Naive thymus-derived CD4-positive, alpha-beta T cell (primary cell): ENCODE data around the gene ZSWIM3. TPM values are rescaled to one million over a fixed set of nuclear protein-coding genes. Genes with fewer than 3 reads are reported as not detected.
"Not testable (repeated sequence)": the region's sequence is repeated elsewhere in the genome, so short reads cannot be mapped to it uniquely, and the experiment has no call there.

Experiments
- ATAC-seq: fragments of 150-1000 bp; cut with Tn5 transposase; 2 replicates; pipeline ENCODE4 v1.10.0; 2021; ENCODE audit warnings: mild to moderate bottlenecking, moderate library complexity
- CTCF ChIA-PET: fragments of 350-600 bp; sonication (Branson Sonifier 250); formaldehyde crosslinking; loops from one replicate; lab custom pipeline; 2021; ENCODE audit warnings: antibody characterized with exemption; lab: Charles Lee
- POLR2A ChIA-PET: fragments of 350-600 bp; sonication (Branson Sonifier 250); formaldehyde crosslinking; loops from one replicate; lab custom pipeline; 2021; ENCODE audit warnings: antibody characterized with exemption, inconsistent platforms; lab: Charles Lee
- DNase-seq, 9 donors: peaks; one replicate each; pipeline versions ENCODE4 v3.0.0 to v3.0.0-alpha.2; 2020 to 2022; ENCODE audit warnings: mixed read lengths in 1 of 9
- H3K27ac ChIP-seq: one replicate; pipeline ENCODE4 v1.7.0; 2013; ENCODE audit warnings: mild to moderate bottlenecking, low read depth, low read length, moderate library complexity
- H3K27me3 ChIP-seq, 2 donors: one replicate each; pipeline ENCODE4 v1.7.0; 2013; ENCODE audit warnings: low read length in 2 of 2, mild to moderate bottlenecking in 2 of 2, moderate library complexity in 2 of 2; ENCODE audit not compliant: control insufficient read depth in 2 of 2, insufficient read depth in 2 of 2
- H3K36me3 ChIP-seq, 3 experiments: 1 replicate in 2 of 3; 2 replicates in 1 of 3; pipeline ENCODE4 v1.7.0; 2013; ENCODE audit warnings: low read length in 3 of 3, mild to moderate bottlenecking in 3 of 3, moderate library complexity in 1 of 3; ENCODE audit not compliant: insufficient read depth in 3 of 3, control insufficient read depth in 2 of 3
- H3K4me1 ChIP-seq, 2 donors: one replicate each; pipeline ENCODE4 v1.7.0; 2013; ENCODE audit warnings: low read length in 2 of 2, mild to moderate bottlenecking in 2 of 2, moderate library complexity in 1 of 2; ENCODE audit not compliant: control insufficient read depth in 2 of 2, insufficient read depth in 2 of 2
- H3K4me3 ChIP-seq: 2 replicates; pipeline ENCODE4 v1.7.0; 2013; ENCODE audit warnings: mild to moderate bottlenecking, low read length
- H3K9me3 ChIP-seq, 3 experiments: 1 replicate in 2 of 3; 2 replicates in 1 of 3; pipeline ENCODE4 v1.7.0; 2013; ENCODE audit warnings: low read length in 3 of 3; ENCODE audit not compliant: control insufficient read depth in 2 of 3
- H3K27ac Mint-ChIP-seq, 9 donors: one replicate each; pipeline ENCODE4 v1.8.0; 2020 to 2022; ENCODE audit warnings: mixed read lengths in 9 of 9, mild to moderate bottlenecking in 8 of 9, moderate library complexity in 5 of 9, inconsistent platforms in 2 of 9
- H3K27me3 Mint-ChIP-seq, 5 donors: one replicate each; pipeline ENCODE4 v1.8.0; 2021 to 2022; ENCODE audit warnings: mixed read lengths in 5 of 5, mild to moderate bottlenecking in 1 of 5
- H3K36me3 Mint-ChIP-seq, 5 donors: one replicate each; pipeline ENCODE4 v1.8.0; 2020 to 2022; ENCODE audit warnings: mixed read lengths in 5 of 5, mild to moderate bottlenecking in 3 of 5, inconsistent platforms in 1 of 5
- H3K4me1 Mint-ChIP-seq, 7 donors: one replicate each; pipeline ENCODE4 v1.8.0; 2020 to 2022; ENCODE audit warnings: mixed read lengths in 7 of 7, mild to moderate bottlenecking in 3 of 7, inconsistent platforms in 1 of 7
- H3K4me3 Mint-ChIP-seq, 10 donors: one replicate each; pipeline ENCODE4 v1.8.0; 2020 to 2022; ENCODE audit warnings: mild to moderate bottlenecking in 10 of 10, mixed read lengths in 10 of 10, moderate library complexity in 6 of 10, inconsistent platforms in 2 of 10
- H3K9me3 Mint-ChIP-seq, 11 donors: one replicate each; pipeline ENCODE4 v1.8.0; 2020 to 2022; ENCODE audit warnings: mixed read lengths in 11 of 11, mild to moderate bottlenecking in 4 of 11, inconsistent platforms in 1 of 11, moderate library complexity in 1 of 11
- intact Hi-C, 2 donors: fragments of 100-400 bp; cut with micrococcal nuclease; formaldehyde crosslinking; loops; one replicate each; pipeline ENCODE4 v1.15.1; 2023
- polyA plus RNA-seq, 2 donors: library from polyadenylated mRNA; unstranded; fragments of 300-500 nt; fragmentation: Illumina TruSeq; gene quantifications; one replicate each; pipeline ENCODE4 v1.2.3, GENCODE V29; 2021
- total RNA-seq, 6 experiments: library from RNA in 5 of 6; stranded (reverse) in 5 of 6; gene quantifications; 1 replicate in 5 of 6; 2 replicates in 1 of 6; pipeline ENCODE4 v1.2.3 and lab custom pipeline; 2021 to 2026

The ZSWIM3 gene
- total and polyA plus RNA-seq, 7 experiments from 2014 or later: 1.2 to 6.8 (median 3.1) TPM

DNA sequence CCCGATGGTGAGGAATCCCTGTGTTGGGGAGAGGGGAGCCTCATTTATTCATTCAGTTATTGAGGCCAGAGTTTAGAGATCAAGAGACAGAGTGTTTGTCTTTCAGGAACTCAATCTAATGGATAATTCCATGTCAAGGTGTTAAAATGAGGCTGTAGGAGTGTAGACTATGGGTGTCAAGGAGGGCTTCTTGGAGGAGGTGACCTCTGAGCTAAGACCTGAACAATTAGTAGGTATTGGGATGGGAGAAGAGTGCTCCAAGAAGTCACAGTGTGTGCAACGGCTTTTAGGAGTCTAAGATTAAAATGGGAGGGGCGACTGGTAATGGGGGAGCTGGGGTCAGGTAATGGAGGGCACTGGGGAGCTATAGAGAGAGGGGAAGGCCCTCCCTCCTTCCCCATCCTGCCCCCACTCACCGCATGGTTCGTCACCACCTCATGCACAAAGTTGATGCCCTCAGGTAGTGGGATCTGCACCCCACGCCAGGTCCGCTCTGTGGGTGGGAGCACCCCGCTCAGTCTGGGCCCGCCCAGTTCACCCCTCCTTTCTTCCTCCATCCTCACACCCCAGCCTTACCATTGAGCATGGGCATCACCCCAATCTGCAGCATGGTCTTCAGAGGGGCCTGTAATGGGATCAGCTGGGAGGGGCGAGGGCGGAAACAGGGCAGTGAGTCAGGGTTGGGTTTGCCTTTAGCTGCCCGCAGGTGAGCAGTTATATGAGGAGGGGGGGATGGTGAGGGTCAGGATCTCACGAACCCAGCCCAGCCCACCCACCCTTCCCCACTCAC, 41.8 kb downstream of the ZSWIM3 start:
- Histone ChIP-seq H3K4me3 (no peak overlapping the region), H3K27ac (no peak overlapping the region), H3K36me3 (peaks cover 0 to 37% (median 0%) of the 10 kb centered on the region in 3 experiments), H3K27me3 (no peaks in the 10 kb centered on the region), H3K9me3 (no peaks in the 10 kb centered on the region), H3K4me1 (peaks cover 0 to 2% of the 10 kb centered on the region in 2 donors)
- peaks cover 2 to 22% (median 4%) of the 10 kb centered on the region in 5 donors for H3K36me3 Mint-ChIP-seq
- H3K9me3 Mint-ChIP-seq: no peaks in the 10 kb centered on the region
- H3K4me3 Mint-ChIP-seq: no peak overlapping the region
- POLR2A ChIA-PET: interaction anchor here (1.2 kb wide), 1 partner anchor 9 kb away, joined by 3 read pairs; the partner anchor contains the start of genes CTSA and NEURL2
- DNase-seq (no peak), ATAC-seq (no peak)
- H3K27me3 Mint-ChIP-seq: no peaks in the 10 kb centered on the region
- H3K27ac Mint-ChIP-seq: peak overlapping the region in 2 of 9 donors; percentile 8 to 78
- CTCF ChIA-PET: interaction anchor here (0.8 kb wide), 1 partner anchor 10 kb away, joined by 4 read pairs; no protein-coding TSS in a partner anchor
- peaks cover 0 to 2% (median 0%) of the 10 kb centered on the region in 7 donors for H3K4me1 Mint-ChIP-seq
- intact Hi-C loops: no loop called here

DNA sequence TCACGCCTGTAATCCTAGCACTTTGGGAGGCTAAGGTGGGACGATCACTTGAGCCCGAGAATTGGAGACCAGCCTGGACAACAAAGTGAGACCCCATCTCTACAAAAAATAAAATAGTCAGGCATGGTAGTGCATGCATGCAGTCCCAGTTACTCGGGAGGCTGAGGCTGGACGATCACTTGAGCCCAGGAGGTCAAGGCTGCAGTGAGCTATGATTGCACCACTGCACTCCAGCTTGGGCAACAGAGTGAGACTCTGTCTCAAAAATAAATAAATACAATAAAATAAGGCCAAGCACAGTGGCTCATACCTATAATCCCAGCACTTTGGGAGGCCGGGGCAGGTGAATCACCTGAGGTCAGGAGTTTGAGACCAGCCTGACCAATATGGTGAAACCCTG, 43.9 kb downstream of the ZSWIM3 start:
- H3K36me3 Mint-ChIP-seq: peaks cover 0 to 19% (median 4%) of the 10 kb centered on the region in 5 donors
- CTCF ChIA-PET: not testable (repeated sequence)

DNA sequence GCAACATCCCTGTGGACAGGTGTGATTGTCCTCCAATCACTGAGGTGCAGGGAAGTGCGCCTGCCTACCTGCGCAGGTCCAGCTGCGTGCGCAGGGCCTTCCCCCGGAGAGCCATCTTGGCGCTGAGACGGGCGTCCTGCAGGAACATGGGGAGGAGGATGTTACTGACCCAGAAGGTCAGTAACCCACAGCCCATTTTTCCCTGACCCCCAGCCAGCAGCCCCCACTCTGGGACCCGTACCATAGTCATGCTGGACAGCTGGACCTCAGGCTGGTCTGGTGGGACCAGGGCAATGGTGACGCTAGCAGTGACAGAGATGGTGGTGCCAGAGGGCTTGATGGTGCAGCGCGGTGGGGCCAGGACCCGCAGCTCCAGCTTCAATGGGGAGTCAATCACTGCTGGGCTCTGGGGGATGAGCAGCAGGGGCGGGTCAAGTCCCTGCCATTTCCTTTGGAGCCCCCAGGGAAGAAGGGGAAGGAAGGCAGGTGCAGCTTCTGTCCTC, 44.8 kb downstream of the ZSWIM3 start:
- peaks cover 0 to 14% (median 4%) of the 10 kb centered on the region in 5 donors for H3K36me3 Mint-ChIP-seq
- no peaks in the 10 kb centered on the region for H3K4me1 ChIP-seq
- DNase-seq (no peak), ATAC-seq (no peak)
- POLR2A ChIA-PET: interaction anchor here (0.7 kb wide), 1 partner anchor 528 kb away, joined by 3 read pairs; no protein-coding TSS in a partner anchor
- no peaks in the 10 kb centered on the region for H3K4me1 Mint-ChIP-seq
- intact Hi-C loops: no loop called here
- CTCF ChIA-PET: no interaction called here
- no peaks in the 10 kb centered on the region for H3K9me3 Mint-ChIP-seq
- H3K36me3 ChIP-seq: peaks cover 0 to 16% (median 0%) of the 10 kb centered on the region in 3 experiments
- H3K27ac Mint-ChIP-seq: no peak overlapping the region
- H3K27ac ChIP-seq: no peak overlapping the region
- no peak overlapping the region for H3K4me3 Mint-ChIP-seq
- H3K4me3 ChIP-seq: no peak overlapping the region
- H3K9me3 ChIP-seq: no peaks in the 10 kb centered on the region
- H3K27me3 ChIP-seq: no peaks in the 10 kb centered on the region
- no peaks in the 10 kb centered on the region for H3K27me3 Mint-ChIP-seq

More for the DNA sequence above, 43.9 kb downstream of the ZSWIM3 start:
- ATAC-seq, POLR2A ChIA-PET, H3K4me3 Mint-ChIP-seq, H3K27ac Mint-ChIP-seq, H3K27ac ChIP-seq, H3K27me3 ChIP-seq, H3K4me1 Mint-ChIP-seq, H3K4me3 ChIP-seq, intact Hi-C loops, H3K9me3 ChIP-seq, H3K9me3 Mint-ChIP-seq, H3K27me3 Mint-ChIP-seq, DNase-seq, H3K4me1 ChIP-seq: not testable (repeated sequence)
- H3K36me3 ChIP-seq: peaks cover 0 to 25% (median 0%) of the 10 kb centered on the region in 3 experiments

DNA sequence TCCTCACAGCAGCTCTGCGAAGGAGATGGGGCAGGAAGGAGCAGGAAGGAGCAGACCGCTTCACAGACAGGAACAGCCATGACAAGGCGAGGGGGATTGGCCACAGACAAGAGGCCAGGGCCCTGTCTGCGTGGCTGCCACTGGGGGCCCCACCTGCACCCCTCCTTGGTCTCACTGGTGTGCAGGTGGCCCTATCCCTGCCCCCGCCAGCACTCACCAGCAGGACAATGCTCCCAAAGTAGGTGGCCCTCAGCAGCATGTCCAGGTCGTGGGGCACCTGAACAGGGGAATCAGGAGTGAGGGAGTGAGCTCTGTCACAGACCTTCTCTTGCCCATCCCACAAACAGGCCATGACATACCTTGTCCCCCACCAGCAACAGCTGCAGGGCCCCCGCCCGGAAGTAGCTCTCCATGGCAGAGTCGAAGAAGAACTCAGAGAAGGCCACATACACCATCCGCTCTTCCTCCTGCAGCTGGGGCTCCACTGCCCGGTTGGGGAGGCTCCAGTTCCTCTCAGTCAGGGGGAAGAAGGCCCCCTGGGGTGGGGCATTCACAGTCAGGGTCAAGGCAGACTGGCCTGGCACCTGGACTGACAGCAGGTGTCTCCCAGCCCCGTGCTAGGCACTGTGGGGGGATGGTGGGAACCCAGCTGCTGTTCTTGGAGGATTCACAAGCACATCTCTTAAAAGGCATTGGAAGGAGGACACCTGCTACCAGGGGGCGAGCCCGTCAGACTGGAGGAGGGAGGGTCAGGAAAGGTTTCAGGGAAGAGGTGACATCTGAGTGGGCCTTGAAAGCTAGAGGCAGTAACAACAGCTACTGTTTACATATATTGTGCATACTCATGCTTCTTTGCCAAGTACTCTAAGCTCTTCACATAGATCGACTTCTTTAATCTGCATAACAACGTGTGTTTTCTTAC, 47.4 kb downstream of the ZSWIM3 start:
- no peaks in the 10 kb centered on the region for H3K4me1 ChIP-seq
- no peaks in the 10 kb centered on the region for H3K4me1 Mint-ChIP-seq
- H3K27ac ChIP-seq: no peak overlapping the region
- no peak for DNase-seq
- no peaks in the 10 kb centered on the region for H3K27me3 ChIP-seq
- ChIA-PET CTCF (no interaction called here), POLR2A (interaction anchor here (0.8 to 1.3 kb wide), 2 partner anchors 12 to 14 kb away, joined by 3 read pairs; partner anchors contain the start of genes CTSA and NEURL2)
- no peak for ATAC-seq
- no peaks in the 10 kb centered on the region for H3K36me3 ChIP-seq
- no peaks in the 10 kb centered on the region for H3K36me3 Mint-ChIP-seq
- no peaks in the 10 kb centered on the region for H3K27me3 Mint-ChIP-seq
- H3K27ac Mint-ChIP-seq: no peak overlapping the region
- no peaks in the 10 kb centered on the region for H3K9me3 ChIP-seq
- intact Hi-C loops: no loop called here
- H3K4me3 ChIP-seq: no peak overlapping the region
- H3K4me3 Mint-ChIP-seq: no peak overlapping the region
- no peaks in the 10 kb centered on the region for H3K9me3 Mint-ChIP-seq

DNA sequence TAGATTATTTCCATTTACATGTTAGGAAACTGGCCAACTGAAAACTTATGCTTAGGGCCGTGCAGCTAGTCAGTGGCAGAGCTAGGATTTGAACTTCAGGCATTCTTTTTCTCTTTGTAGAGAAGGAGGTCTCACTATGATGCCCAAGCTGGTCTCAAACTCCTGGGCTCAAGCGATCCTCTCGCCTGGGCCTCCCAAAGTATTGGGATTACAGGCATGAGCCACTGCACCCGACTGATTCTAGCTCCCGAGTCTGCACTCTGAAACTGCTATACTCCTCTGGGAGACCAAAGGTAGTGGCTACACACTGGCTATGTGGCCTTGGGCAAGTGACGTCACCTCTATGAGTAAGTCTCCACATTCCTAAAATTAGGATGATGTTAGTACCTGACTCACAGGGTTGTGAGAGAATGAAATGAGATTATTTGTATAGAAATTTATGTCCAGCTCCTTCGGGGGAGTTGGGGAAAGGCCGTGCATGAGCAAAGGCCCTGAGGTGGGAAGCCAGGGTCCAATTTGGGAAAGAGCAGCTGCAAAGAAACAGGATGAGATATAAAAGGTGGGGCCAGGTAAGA, 48.2 kb downstream of the ZSWIM3 start:
- Histone ChIP-seq H3K4me3 (no peak overlapping the region), H3K9me3 (no peaks in the 10 kb centered on the region), H3K36me3 (no peaks in the 10 kb centered on the region), H3K27ac (no peak overlapping the region), H3K4me1 (peaks cover 0 to under 1% of the 10 kb centered on the region in 2 donors), H3K27me3 (no peaks in the 10 kb centered on the region)
- no peaks in the 10 kb centered on the region for H3K9me3 Mint-ChIP-seq
- intact Hi-C loops: no loop called here
- ATAC-seq (no peak), DNase-seq (no peak)
- ChIA-PET CTCF (no interaction called here), POLR2A (interaction anchor here (0.8 kb wide), 1 partner anchor 12 kb away, joined by 3 read pairs; no protein-coding TSS in a partner anchor)
- H3K27me3 Mint-ChIP-seq: peaks cover 0 to 1% (median 0%) of the 10 kb centered on the region in 5 donors
- H3K4me3 Mint-ChIP-seq: no peak overlapping the region
- no peaks in the 10 kb centered on the region for H3K36me3 Mint-ChIP-seq
- peaks cover 0 to 3% (median 2%) of the 10 kb centered on the region in 7 donors for H3K4me1 Mint-ChIP-seq
- no peak overlapping the region for H3K27ac Mint-ChIP-seq
